Liver (tissue), 9 donors: Measurements from ENCODE around the gene NSL1. TPM values are rescaled to one million over a fixed set of nuclear protein-coding genes. Genes with fewer than 3 reads are reported as not detected.

Source experiments
- DNase-seq: peaks from one replicate; pipeline ENCODE4 v3.0.0-alpha.2; 2017; ENCODE audit warnings: low spot score
- H3K27ac ChIP-seq, 2 donors: one replicate each; pipeline ENCODE4 v1.7.0; 2013; ENCODE audit warnings: inconsistent platforms in 2 of 2, low read length in 2 of 2, control low read depth in 1 of 2, low read depth in 1 of 2, mild to moderate bottlenecking in 1 of 2
- H3K27me3 ChIP-seq, 4 donors: one replicate each; pipeline versions ENCODE4 v1.6.1 to v1.7.0; 2013; ENCODE audit warnings: low read length in 3 of 4, inconsistent platforms in 1 of 4, mild to moderate bottlenecking in 1 of 4, moderate library complexity in 1 of 4; ENCODE audit not compliant: control insufficient read depth in 4 of 4, insufficient read depth in 4 of 4
- H3K36me3 ChIP-seq, 4 donors: one replicate each; pipeline versions ENCODE4 v1.6.1 to v1.7.0; 2013; ENCODE audit warnings: low read length in 3 of 4, mild to moderate bottlenecking in 3 of 4, low read depth in 1 of 4, moderate library complexity in 1 of 4; ENCODE audit not compliant: control insufficient read depth in 4 of 4, insufficient read depth in 3 of 4
- H3K4me1 ChIP-seq, 4 donors: one replicate each; pipeline versions ENCODE4 v1.6.1 to v1.7.0; 2013; ENCODE audit warnings: low read length in 3 of 4, mild to moderate bottlenecking in 3 of 4, moderate library complexity in 1 of 4; ENCODE audit not compliant: control insufficient read depth in 4 of 4, insufficient read depth in 4 of 4
- H3K4me3 ChIP-seq, 3 donors: one replicate each; pipeline versions ENCODE4 v1.6.1 to v1.7.0; 2013; ENCODE audit warnings: low read length in 3 of 3, control low read depth in 1 of 3, low read depth in 1 of 3, mild to moderate bottlenecking in 1 of 3
- H3K9ac ChIP-seq, 2 donors: one replicate each; pipeline ENCODE4 v1.7.0; 2013; ENCODE audit warnings: low read length in 2 of 2, mild to moderate bottlenecking in 2 of 2, moderate library complexity in 2 of 2, control low read depth in 1 of 2, low read depth in 1 of 2
- H3K9me3 ChIP-seq, 4 donors: one replicate each; pipeline versions ENCODE4 v1.6.1 to v1.7.0; 2013; ENCODE audit warnings: low read length in 3 of 4; ENCODE audit not compliant: control insufficient read depth in 4 of 4
- CTCF ChIP-seq: fragments of 150-350 bp; IDR thresholded peaks from 2 replicates; pipeline ENCODE4 v1.5.1; 2017; ENCODE audit warnings: improper control_type of control experiment, low read depth, low read length; ENCODE audit not compliant: missing input control
- EGR1 ChIP-seq, 2 donors: IDR thresholded peaks; 2 replicates each; pipeline ENCODE4 v1.6.1; 2016 to 2018; ENCODE audit warnings: antibody characterized with exemption in 2 of 2, low read depth in 2 of 2
- FOXA1 ChIP-seq: IDR thresholded peaks from 2 replicates; pipeline ENCODE4 v1.6.1; 2016; ENCODE audit warnings: antibody characterized with exemption
- FOXA2 ChIP-seq: IDR thresholded peaks from 2 replicates; pipeline ENCODE4 v1.6.1; 2016; ENCODE audit warnings: antibody characterized with exemption
- GABPA ChIP-seq, 2 donors: IDR thresholded peaks in 1 of 2; conservative IDR thresholded peaks in 1 of 2; 2 replicates each; pipeline ENCODE4 v1.6.1; 2016; ENCODE audit warnings: antibody characterized with exemption in 2 of 2, mild to moderate bottlenecking in 1 of 2, moderate library complexity in 1 of 2
- HNF4A ChIP-seq, 2 donors: conservative IDR thresholded peaks; 2 replicates each; pipeline ENCODE4 v1.6.1; 2016; ENCODE audit warnings: antibody characterized with exemption in 2 of 2, mild to moderate bottlenecking in 2 of 2
- HNF4G ChIP-seq: IDR thresholded peaks from 2 replicates; pipeline ENCODE4 v1.6.1; 2016; ENCODE audit warnings: antibody characterized with exemption
- JUND ChIP-seq, 2 donors: IDR thresholded peaks; 2 replicates each; pipeline ENCODE4 v1.6.1; 2016; ENCODE audit warnings: antibody characterized with exemption in 2 of 2
- NR2F2 ChIP-seq: IDR thresholded peaks from 2 replicates; pipeline ENCODE4 v1.6.1; 2016; ENCODE audit warnings: antibody characterized with exemption
- RAD21 ChIP-seq, 2 donors: IDR thresholded peaks; 2 replicates each; pipeline ENCODE4 v1.6.1; 2016; ENCODE audit warnings: antibody characterized with exemption in 2 of 2, mild to moderate bottlenecking in 2 of 2
- RXRA ChIP-seq, 2 donors: IDR thresholded peaks; 2 replicates each; pipeline ENCODE4 v1.6.1; 2017 to 2018; ENCODE audit warnings: antibody characterized with exemption in 2 of 2, mild to moderate bottlenecking in 1 of 2
- SP1 ChIP-seq: IDR thresholded peaks from 2 replicates; pipeline ENCODE4 v1.6.1; 2018; ENCODE audit warnings: antibody characterized with exemption, mild to moderate bottlenecking
- TAF1 ChIP-seq: conservative IDR thresholded peaks from 2 replicates; pipeline ENCODE4 v1.6.1; 2016; ENCODE audit warnings: antibody characterized with exemption, mild to moderate bottlenecking
- YY1 ChIP-seq: IDR thresholded peaks from 2 replicates; pipeline ENCODE4 v1.6.1; 2016; ENCODE audit warnings: antibody characterized with exemption, mild to moderate bottlenecking
- WGBS: extraction: QIAGEN DNeasy Blood & Tissue Kit; methylation state at CpG from one replicate; pipeline ENCODE4 v1.1.7; 2013; 5-methylcytosine and 5-hydroxymethylcytosine counted together
- polyA plus RNA-seq, 2 donors: library from polyadenylated mRNA; stranded (reverse) in 1 of 2; unstranded in 1 of 2; fragments of 200-250 nt in 1 of 2; fragments of >200 nt in 1 of 2; fragmentation: Nextera tagmentation in 1 of 2; extraction: Ambion mirVana in 1 of 2; gene quantifications; one replicate each; pipeline versions ENCODE4 v1.2.1 to v1.2.3, GENCODE V29; 2013 to 2015
- total RNA-seq, 2 donors: library from RNA; depleted of rRNA; stranded (reverse); fragments of >200 nt; gene quantifications; one replicate each; pipeline ENCODE4 v1.2.3, GENCODE V29; 2014
- TF ChIP-seq, protein P1 (sequence below): IDR thresholded peaks from 2 replicates; pipeline ENCODE4 v1.6.1; 2016; ENCODE audit warnings: antibody characterized with exemption, mild to moderate bottlenecking
- TF ChIP-seq, protein P2 (sequence below): IDR thresholded peaks from 2 replicates; pipeline ENCODE4 v1.6.1; 2016; ENCODE audit warnings: antibody characterized with exemption
- TF ChIP-seq, protein P3 (sequence below): IDR thresholded peaks from 2 replicates; pipeline ENCODE4 v1.6.1; 2016; ENCODE audit warnings: antibody characterized with exemption
- TF ChIP-seq, protein P4 (sequence below): IDR thresholded peaks from 2 replicates; pipeline ENCODE4 v1.6.1; 2016; ENCODE audit warnings: antibody characterized with exemption
- donor health status: healthy.
- donor health status: healthy.
- donor health status: healthy.
- donor health status: healthy.
- donor health status: healthy.

Gene NSL1
- total RNA-seq (10 to 100 TPM; 17.2 to 31.3 TPM), polyA plus RNA-seq (10 to 100 TPM; 18.6 to 18.9 TPM)

- H3K4me1 ChIP-seq = peaks cover 3 to 23% (median 17%) of the 10 kb centered on the region in 4 donors
- no peaks in the 10 kb centered on the region for H3K9me3 ChIP-seq
- peak within 1 kb of the TSS; percentile 76 to 92 for H3K9ac ChIP-seq
- TF ChIP-seq YY1 (peak; percentile 97), FOXA1 (no peak), HNF4A (conservative IDR thresholded peaks at IDR 0.05) (peak; percentile 98 to 99), FOXA2 (peak; percentile 59), TAF1 (peak; percentile 88), JUND (IDR thresholded peaks at IDR 0.05) (peak in 1 of 2 donors; percentile 8), HNF4G (peak; percentile 95), GABPA (IDR thresholded peaks at IDR 0.05 in 1 of 2, conservative IDR thresholded peaks at IDR 0.05 in 1 of 2) (peak; percentile 93 to 96), CTCF (no peak), EGR1 (IDR thresholded peaks at IDR 0.05; ENCODE audit: low read depth in 2 of 2) (peak in 1 of 2 donors; percentile 71), RAD21 (IDR thresholded peaks at IDR 0.05) (peak; percentile 44 to 51), RXRA (IDR thresholded peaks at IDR 0.05) (peak; percentile 84 to 85), NR2F2 (peak; percentile 91), SP1 (peak; percentile 95)
- TF ChIP-seq, protein P1, sequence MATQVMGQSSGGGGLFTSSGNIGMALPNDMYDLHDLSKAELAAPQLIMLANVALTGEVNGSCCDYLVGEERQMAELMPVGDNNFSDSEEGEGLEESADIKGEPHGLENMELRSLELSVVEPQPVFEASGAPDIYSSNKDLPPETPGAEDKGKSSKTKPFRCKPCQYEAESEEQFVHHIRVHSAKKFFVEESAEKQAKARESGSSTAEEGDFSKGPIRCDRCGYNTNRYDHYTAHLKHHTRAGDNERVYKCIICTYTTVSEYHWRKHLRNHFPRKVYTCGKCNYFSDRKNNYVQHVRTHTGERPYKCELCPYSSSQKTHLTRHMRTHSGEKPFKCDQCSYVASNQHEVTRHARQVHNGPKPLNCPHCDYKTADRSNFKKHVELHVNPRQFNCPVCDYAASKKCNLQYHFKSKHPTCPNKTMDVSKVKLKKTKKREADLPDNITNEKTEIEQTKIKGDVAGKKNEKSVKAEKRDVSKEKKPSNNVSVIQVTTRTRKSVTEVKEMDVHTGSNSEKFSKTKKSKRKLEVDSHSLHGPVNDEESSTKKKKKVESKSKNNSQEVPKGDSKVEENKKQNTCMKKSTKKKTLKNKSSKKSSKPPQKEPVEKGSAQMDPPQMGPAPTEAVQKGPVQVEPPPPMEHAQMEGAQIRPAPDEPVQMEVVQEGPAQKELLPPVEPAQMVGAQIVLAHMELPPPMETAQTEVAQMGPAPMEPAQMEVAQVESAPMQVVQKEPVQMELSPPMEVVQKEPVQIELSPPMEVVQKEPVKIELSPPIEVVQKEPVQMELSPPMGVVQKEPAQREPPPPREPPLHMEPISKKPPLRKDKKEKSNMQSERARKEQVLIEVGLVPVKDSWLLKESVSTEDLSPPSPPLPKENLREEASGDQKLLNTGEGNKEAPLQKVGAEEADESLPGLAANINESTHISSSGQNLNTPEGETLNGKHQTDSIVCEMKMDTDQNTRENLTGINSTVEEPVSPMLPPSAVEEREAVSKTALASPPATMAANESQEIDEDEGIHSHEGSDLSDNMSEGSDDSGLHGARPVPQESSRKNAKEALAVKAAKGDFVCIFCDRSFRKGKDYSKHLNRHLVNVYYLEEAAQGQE = peak; percentile 89
- TF ChIP-seq, protein P2, sequence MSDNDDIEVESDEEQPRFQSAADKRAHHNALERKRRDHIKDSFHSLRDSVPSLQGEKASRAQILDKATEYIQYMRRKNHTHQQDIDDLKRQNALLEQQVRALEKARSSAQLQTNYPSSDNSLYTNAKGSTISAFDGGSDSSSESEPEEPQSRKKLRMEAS = peak; percentile 88
- TF ChIP-seq, protein P3, sequence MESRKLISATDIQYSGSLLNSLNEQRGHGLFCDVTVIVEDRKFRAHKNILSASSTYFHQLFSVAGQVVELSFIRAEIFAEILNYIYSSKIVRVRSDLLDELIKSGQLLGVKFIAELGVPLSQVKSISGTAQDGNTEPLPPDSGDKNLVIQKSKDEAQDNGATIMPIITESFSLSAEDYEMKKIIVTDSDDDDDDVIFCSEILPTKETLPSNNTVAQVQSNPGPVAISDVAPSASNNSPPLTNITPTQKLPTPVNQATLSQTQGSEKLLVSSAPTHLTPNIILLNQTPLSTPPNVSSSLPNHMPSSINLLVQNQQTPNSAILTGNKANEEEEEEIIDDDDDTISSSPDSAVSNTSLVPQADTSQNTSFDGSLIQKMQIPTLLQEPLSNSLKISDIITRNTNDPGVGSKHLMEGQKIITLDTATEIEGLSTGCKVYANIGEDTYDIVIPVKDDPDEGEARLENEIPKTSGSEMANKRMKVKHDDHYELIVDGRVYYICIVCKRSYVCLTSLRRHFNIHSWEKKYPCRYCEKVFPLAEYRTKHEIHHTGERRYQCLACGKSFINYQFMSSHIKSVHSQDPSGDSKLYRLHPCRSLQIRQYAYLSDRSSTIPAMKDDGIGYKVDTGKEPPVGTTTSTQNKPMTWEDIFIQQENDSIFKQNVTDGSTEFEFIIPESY = peak; percentile 52
- TF ChIP-seq, protein P4, sequence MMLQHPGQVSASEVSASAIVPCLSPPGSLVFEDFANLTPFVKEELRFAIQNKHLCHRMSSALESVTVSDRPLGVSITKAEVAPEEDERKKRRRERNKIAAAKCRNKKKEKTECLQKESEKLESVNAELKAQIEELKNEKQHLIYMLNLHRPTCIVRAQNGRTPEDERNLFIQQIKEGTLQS = peak; percentile 85
- H3K36me3 ChIP-seq = peaks cover 0 to 2% (median 1%) of the 10 kb centered on the region in 4 donors
- WGBS = under 1% methylated on average over 46 of the region's 46 CpGs
- H3K27ac ChIP-seq = peak within 1 kb of the TSS; percentile 88 to 98
- peak; percentile 100 for DNase-seq
- H3K27me3 ChIP-seq = no peaks in the 10 kb centered on the region
- H3K4me3 ChIP-seq = peak within 1 kb of the TSS; percentile 78 to 92 (median 85)
Measured at GRCh38 chr1:212791676-212792395, at the start of gene NSL1, which contains the start of gene TATDN3. Gene NSL1, minus strand, starts transcription at chr1:212791777. Its CDS starts 14 bp downstream, at chr1:212791763. Gene TATDN3, plus strand, starts transcription at chr1:212791894. Its CDS starts 28 bp downstream, at chr1:212791922.
